Upper lobe of right lung (tissue), 1 donor: ENCODE results near the gene ZNF45. TPM values are rescaled to one million over a fixed set of nuclear protein-coding genes. Genes with fewer than 3 reads are reported as not detected.

Experiments used
- ATAC-seq: fragments of 200-7000 bp; cut with Tn5 transposase; one replicate; pipeline ENCODE4 v1.9.1; 2020; ENCODE audit warnings: mild to moderate bottlenecking, moderate library complexity
- DNase-seq: peaks from one replicate; pipeline ENCODE4 v3.0.0-alpha.2; 2020
- H3K27ac ChIP-seq: fragments of 200-600 bp; one replicate; pipeline ENCODE4 v1.8.0; 2022
- H3K27me3 ChIP-seq: fragments of 200-600 bp; one replicate; pipeline ENCODE4 v1.8.0; 2022; ENCODE audit warnings: mild to moderate bottlenecking
- H3K36me3 ChIP-seq: fragments of 200-600 bp; one replicate; pipeline ENCODE4 v1.8.0; 2022
- H3K4me1 ChIP-seq: fragments of 200-600 bp; one replicate; pipeline ENCODE4 v1.8.0; 2022
- H3K4me3 ChIP-seq: fragments of 200-600 bp; one replicate; pipeline ENCODE4 v1.8.0; 2022; ENCODE audit warnings: mild to moderate bottlenecking
- H3K9me3 ChIP-seq: fragments of 200-600 bp; one replicate; pipeline ENCODE4 v1.8.0; 2022
- intact Hi-C: fragments of 100-400 bp; cut with DNase I; formaldehyde crosslinking; loops from one replicate; pipeline ENCODE4 v1.11.0; 2022
- total RNA-seq: library from RNA; stranded (reverse); fragmentation: NEBNext Ultra II Directional; extraction: Animal tissue kit (Norgen Biotek cat#: 25700); gene quantifications from one replicate; pipeline ENCODE4 v1.2.1, GENCODE V29; 2021
- TF ChIP-seq, protein P1 (sequence below): fragments of 200-600 bp; IDR thresholded peaks from one replicate; pipeline ENCODE4 v1.8.0; 2022; ENCODE audit warnings: antibody characterized with exemption
- donor health status: DM: no; HTN: yes; CAD: no; lungs with severe emphysema.

Gene ZNF45
- total RNA-seq, 1 donor from 2014 or later = 14.0 TPM

DNA sequence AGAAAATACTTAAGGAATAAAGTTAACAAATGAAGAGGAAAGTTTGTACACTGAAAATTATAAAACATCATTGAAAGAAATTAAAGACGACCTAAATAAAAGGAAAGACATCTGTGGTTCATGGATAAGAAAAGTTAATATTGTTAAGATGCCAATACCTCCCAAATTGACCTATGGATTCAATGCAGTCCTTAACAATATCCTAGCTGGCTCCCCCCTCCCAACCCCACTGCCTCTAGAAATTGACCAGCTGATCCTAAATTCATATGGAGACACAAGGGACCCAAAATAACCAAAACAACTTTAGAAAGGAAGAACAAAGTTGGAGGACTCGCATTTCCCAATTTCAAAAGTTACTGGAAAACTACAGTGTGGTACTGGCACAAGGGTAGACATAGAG lies 28.3 kb downstream of the ZNF45 start:
- no peak for DNase-seq
- TF ChIP-seq, protein P1, sequence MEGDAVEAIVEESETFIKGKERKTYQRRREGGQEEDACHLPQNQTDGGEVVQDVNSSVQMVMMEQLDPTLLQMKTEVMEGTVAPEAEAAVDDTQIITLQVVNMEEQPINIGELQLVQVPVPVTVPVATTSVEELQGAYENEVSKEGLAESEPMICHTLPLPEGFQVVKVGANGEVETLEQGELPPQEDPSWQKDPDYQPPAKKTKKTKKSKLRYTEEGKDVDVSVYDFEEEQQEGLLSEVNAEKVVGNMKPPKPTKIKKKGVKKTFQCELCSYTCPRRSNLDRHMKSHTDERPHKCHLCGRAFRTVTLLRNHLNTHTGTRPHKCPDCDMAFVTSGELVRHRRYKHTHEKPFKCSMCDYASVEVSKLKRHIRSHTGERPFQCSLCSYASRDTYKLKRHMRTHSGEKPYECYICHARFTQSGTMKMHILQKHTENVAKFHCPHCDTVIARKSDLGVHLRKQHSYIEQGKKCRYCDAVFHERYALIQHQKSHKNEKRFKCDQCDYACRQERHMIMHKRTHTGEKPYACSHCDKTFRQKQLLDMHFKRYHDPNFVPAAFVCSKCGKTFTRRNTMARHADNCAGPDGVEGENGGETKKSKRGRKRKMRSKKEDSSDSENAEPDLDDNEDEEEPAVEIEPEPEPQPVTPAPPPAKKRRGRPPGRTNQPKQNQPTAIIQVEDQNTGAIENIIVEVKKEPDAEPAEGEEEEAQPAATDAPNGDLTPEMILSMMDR = no peak
- no peak overlapping the region for H3K27ac ChIP-seq
- no peak overlapping the region for H3K4me3 ChIP-seq
- H3K4me1 ChIP-seq = no peaks in the 10 kb centered on the region
- no peaks in the 10 kb centered on the region for H3K27me3 ChIP-seq
- H3K36me3 ChIP-seq = no peaks in the 10 kb centered on the region
- no peak for ATAC-seq
- intact Hi-C loops = no loop called here
- H3K9me3 ChIP-seq = peaks cover 62% of the 10 kb centered on the region

DNA sequence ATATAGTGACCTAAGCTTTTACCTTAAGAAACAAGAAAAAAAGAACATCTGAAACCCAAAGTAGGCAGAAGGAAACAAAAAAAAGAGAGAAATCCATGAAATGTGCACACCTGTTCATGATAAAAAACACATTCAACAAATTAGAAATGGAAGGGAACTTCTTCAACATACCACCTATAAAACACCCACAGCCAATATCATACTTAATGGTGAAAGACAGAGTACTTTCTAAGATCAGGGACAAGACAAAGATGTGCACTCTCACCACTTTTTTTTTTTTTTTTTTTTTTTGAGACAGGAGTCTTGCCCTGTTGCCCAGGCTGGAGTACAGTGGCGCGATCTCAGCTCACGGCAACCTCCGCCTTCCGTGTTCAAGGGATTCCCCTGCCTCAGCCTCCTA lies 29.2 kb downstream of the ZNF45 start:
- DNase-seq (no peak), ATAC-seq (no peak)
- H3K4me3 ChIP-seq = no peak overlapping the region
- H3K27ac ChIP-seq = no peak overlapping the region
- TF ChIP-seq, protein P1 = no peak
- H3K27me3 ChIP-seq = no peaks in the 10 kb centered on the region
- intact Hi-C loops = no loop called here
- H3K9me3 ChIP-seq = peaks cover 53% of the 10 kb centered on the region
- H3K36me3 ChIP-seq = no peaks in the 10 kb centered on the region
- H3K4me1 ChIP-seq = no peaks in the 10 kb centered on the region

DNA sequence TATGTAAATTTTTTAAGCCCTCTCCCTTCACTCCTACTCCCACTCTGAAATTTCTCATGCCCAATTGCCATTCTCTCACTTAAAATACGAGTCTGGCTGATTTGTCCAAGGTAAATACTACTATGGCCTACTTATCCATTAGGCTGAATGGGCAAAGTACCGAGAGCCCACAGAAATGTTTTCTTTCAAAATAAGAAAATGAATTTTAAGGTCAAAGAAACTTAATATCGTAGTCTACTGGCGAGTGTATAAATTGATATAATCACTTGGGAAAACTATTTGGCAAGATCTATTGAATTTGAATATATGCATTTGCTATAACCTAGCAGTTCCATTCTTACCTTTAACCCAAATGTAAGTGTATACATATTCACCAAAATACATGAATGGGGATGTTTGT lies 32.7 kb downstream of the ZNF45 start:
- Histone ChIP-seq H3K9me3 (peaks cover 31% of the 10 kb centered on the region), H3K4me1 (no peaks in the 10 kb centered on the region), H3K36me3 (no peaks in the 10 kb centered on the region), H3K4me3 (peak overlapping the region; percentile 54), H3K27me3 (no peaks in the 10 kb centered on the region), H3K27ac (no peak overlapping the region)
- ATAC-seq (no peak), DNase-seq (no peak)
- intact Hi-C loops = no loop called here
- TF ChIP-seq, protein P1 = no peak

DNA sequence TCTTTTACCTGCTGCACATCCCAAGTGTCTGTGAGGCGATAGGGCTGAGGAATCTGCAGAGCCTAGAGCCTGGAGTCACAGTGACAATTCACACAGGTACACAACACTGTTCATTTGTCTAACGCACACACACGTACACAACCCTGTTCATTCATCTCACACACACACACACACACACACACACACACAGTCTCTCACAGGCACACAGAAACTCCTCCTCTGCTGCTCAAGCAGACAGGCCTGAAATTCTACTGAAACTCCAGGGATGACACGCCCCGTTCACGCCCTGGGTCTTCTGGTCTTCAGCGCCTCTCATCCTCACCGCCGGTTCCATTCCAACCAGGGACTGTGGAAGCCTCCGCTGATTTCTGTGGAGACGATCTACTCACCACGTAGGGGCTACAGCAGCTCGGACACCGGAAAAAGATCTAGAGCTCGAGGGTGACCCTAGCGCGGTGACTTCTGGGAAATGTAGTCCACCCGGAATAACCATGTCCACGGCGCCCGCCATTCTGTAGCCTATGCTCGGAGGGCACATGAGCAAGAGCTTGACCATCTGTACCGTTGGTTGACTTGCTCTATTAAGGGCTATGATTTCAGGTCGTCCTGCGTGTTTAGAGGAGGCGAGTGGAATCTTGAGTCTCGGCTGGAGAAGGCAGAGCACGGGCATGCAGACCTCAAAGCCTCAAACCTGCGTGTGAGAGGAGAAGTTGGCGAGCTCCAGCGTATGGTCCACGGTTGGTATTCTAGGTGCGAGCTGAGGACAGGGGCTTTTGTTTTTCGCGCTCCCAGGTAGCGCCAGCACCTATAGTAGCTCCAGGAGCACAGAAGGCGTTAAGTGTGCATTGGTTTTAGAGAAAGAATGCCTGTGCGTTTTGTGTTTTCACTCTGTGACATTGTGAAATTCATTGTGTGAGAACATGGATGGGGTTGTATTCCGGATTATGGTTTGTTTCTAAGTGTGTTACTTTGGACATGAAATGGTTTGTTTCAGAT lies 33.4 kb downstream of the ZNF45 start:
- intact Hi-C loops = no loop called here
- H3K4me3 ChIP-seq = peak overlapping the region; percentile 54
- peaks cover 35% of the 10 kb centered on the region for H3K9me3 ChIP-seq
- ATAC-seq = peak; percentile 99
- no peaks in the 10 kb centered on the region for H3K4me1 ChIP-seq
- H3K36me3 ChIP-seq = no peaks in the 10 kb centered on the region
- no peaks in the 10 kb centered on the region for H3K27me3 ChIP-seq
- no peak overlapping the region for H3K27ac ChIP-seq
- DNase-seq = peak; percentile 78
- TF ChIP-seq, protein P1 = no peak

DNA sequence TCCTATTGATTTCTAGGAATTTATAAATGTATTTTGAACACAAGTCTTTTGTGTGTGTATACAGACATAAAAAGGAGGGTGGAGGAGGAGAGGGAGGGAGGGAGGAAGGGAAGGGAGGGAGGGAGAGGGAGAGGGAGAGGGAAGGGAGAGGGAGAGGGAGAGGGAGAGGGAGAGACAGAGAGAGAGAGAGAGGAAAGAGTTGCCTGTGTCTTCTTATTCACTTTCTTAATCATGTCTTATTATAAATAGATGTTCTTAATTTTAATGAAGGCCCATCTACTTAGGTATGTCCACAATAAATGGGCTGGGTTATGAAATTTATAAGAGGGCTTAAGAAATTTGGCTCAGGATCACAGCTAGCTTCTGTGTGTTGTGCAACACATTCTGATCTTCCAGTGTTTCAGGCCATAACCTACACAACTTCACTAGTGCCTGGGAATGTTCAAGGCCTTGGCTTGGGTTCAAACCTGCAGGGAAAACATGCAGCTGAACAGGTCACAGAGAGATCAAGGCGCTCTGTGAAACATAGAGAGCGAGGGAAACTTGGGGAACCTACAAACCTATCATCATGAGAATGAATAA lies 39.3 kb downstream of the ZNF45 start:
- no peak for ATAC-seq
- Histone ChIP-seq H3K36me3 (no peaks in the 10 kb centered on the region), H3K4me1 (no peaks in the 10 kb centered on the region), H3K9me3 (peaks cover 19% of the 10 kb centered on the region), H3K27me3 (no peaks in the 10 kb centered on the region), H3K4me3 (no peak overlapping the region), H3K27ac (no peak overlapping the region)
- no peak for DNase-seq
- TF ChIP-seq, protein P1 = no peak
- intact Hi-C loops = no loop called here
